ENCODE results near the gene FOSL1.
A peak's percentile ranks its signal among the peaks of the same experiment; 100 is the strongest.

FOSL1 gene

DNA sequence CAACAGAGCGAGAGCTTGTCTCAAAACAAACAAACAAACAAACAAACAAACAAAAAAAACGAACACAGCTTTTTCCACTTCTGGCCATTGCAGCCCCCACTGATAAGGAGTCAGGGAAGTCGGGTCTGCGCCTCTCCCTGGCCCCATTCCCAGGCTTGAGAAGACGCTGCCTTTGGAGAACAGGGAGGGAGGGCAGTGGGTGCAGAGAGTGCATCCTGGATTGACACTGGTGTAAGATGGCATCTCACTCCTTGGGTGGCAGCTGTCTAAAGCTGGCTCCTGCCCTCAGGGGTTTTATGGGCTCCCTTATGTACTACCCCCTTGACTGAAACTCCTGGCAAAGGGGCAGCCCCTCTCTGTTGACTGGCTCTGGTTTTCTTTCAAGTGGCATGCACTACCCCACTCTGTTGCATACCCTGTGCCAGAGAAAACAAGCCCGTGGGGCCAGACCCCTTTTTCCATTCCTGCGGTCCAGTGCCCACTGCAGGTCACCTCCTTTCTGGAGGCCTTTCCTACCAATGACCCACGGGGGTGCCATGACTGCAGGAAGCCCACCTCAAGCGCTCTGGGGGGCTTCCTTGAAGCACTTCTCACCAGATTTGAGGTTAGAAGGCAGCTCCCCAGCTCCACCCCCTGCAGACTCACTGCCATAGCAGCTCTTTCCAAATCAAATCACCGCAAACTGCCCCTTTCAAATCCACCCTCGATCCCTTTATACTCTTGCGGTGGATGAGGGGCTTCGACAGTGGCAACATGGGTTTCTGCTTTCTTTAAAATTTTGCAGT lies 31.8 kb upstream of the FOSL1 start:
- DNase-seq (ENCODE audit: low spot score) = no peak
- Mint-ChIP-seq H3K27me3 (ENCODE audit: low read depth) (no peaks in the 10 kb centered on the region), H3K4me3 (no peak overlapping the region), H3K36me3 (ENCODE audit: low read depth) (peaks cover 2% of the 10 kb centered on the region), H3K27ac (peak overlapping the region; percentile 75), H3K4me1 (ENCODE audit: low read depth) (peaks cover 27% of the 10 kb centered on the region), H3K9me3 (no peaks in the 10 kb centered on the region)

DNA sequence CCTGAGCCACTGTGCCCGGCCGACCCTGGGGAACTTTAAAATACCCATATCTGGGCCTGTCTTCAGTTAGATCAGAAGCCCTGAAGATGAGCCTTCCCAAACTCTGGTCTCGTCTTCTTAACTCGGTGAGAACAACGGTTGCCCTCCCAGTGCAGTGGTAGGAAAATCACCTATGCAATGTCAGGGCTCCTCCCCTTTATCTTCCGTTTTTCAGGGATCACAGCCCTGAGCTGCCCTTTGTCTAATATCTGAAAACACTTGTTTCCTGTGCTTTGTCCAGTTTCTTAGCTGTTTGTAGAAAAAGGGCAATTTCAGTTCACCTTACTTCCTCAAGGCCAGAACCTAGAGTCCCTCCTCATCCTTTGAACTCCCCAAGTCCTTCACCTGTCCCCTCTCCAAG lies 28.5 kb upstream of the FOSL1 start:
- H3K36me3 Mint-ChIP-seq (ENCODE audit: low read depth) = peaks cover 2% of the 10 kb centered on the region
- no peaks in the 10 kb centered on the region for H3K9me3 Mint-ChIP-seq
- peak overlapping the region; percentile 95 for H3K27ac Mint-ChIP-seq
- H3K27me3 Mint-ChIP-seq (ENCODE audit: low read depth) = no peaks in the 10 kb centered on the region
- H3K4me1 Mint-ChIP-seq (ENCODE audit: low read depth) = peaks cover 30% of the 10 kb centered on the region
- DNase-seq (ENCODE audit: low spot score) = no peak
- peak overlapping the region; percentile 80 for H3K4me3 Mint-ChIP-seq

DNA sequence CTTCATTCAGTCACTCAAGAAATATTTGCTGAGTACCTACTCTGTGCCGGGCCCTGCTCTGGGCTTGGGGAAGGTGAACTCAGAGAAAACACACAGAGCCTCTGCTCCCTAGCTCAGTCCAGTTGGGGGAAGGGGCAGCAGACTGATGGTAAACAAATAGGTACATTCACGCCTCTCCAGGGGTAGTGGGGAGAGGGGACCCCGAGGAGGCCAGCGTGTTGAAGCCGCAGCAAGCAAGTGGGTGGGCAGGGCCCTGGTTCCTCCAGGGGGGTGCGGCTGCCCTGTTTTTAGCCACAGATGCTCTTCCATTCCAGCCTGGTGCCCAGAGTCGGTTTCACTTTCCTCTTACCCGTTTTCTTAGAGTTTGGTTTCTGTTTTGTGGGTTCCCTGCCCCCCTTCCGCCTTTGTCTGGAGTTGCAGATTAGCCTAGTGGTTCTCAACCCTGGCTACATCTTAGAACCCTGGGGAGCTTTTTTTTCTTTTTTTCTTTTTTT lies 27.8 kb upstream of the FOSL1 start:
- Mint-ChIP-seq H3K4me1 (ENCODE audit: low read depth) (peaks cover 30% of the 10 kb centered on the region), H3K9me3 (no peaks in the 10 kb centered on the region), H3K36me3 (ENCODE audit: low read depth) (peaks cover 8% of the 10 kb centered on the region), H3K4me3 (peak overlapping the region; percentile 80), H3K27me3 (ENCODE audit: low read depth) (no peaks in the 10 kb centered on the region), H3K27ac (peak overlapping the region; percentile 95)
- peak; percentile 64 for DNase-seq (ENCODE audit: low spot score)

DNA sequence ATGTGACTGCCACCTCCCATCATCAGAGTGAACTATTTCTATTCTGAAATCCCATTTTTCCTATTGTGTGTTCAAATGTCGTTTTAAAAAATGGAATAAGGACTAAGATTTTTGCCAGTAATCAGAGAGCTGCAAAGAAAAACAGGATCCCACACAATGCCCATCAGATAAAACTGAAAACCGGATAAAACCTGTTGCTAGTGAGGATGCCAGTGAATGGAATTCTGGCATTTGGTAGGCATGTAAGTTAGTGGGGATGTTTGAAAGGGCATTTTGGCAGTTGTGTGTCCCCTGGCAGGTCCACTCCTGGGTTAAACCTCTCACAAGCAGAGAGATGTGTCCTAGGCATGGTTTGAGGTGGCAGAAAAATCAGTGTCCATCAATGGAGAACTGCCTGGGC lies 25.2 kb upstream of the FOSL1 start:
- DNase-seq (ENCODE audit: low spot score) = no peak
- H3K9me3 Mint-ChIP-seq = no peaks in the 10 kb centered on the region
- no peak overlapping the region for H3K4me3 Mint-ChIP-seq
- peaks cover 19% of the 10 kb centered on the region for H3K36me3 Mint-ChIP-seq (ENCODE audit: low read depth)
- peak overlapping the region; percentile 50 for H3K27ac Mint-ChIP-seq
- H3K4me1 Mint-ChIP-seq (ENCODE audit: low read depth) = peaks cover 27% of the 10 kb centered on the region
- no peaks in the 10 kb centered on the region for H3K27me3 Mint-ChIP-seq (ENCODE audit: low read depth)

DNA sequence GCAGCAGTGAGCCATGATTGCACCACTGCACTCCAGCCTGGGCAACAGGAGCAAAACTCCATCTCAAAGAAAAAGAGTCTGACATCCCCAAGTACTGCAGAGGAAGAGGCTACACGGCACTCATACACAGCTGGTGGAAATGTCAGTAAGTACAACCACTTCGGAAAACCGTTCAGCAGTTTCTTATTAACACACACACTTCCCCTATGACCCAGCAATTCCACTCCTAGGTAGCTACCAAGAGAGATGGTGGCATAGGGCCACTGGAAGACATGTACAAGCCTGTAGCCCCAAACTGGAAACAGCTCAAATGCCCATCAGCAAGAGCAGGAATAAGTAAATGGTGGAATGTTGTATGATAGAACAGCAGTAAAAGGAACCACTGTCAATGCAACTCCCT lies 22.4 kb upstream of the FOSL1 start:
- Mint-ChIP-seq H3K27me3 (ENCODE audit: low read depth) (no peaks in the 10 kb centered on the region), H3K4me3 (no peak overlapping the region), H3K36me3 (ENCODE audit: low read depth) (peaks cover 20% of the 10 kb centered on the region), H3K9me3 (no peaks in the 10 kb centered on the region), H3K27ac (no peak overlapping the region), H3K4me1 (ENCODE audit: low read depth) (peaks cover 11% of the 10 kb centered on the region)
- no peak for DNase-seq (ENCODE audit: low spot score)

DNA sequence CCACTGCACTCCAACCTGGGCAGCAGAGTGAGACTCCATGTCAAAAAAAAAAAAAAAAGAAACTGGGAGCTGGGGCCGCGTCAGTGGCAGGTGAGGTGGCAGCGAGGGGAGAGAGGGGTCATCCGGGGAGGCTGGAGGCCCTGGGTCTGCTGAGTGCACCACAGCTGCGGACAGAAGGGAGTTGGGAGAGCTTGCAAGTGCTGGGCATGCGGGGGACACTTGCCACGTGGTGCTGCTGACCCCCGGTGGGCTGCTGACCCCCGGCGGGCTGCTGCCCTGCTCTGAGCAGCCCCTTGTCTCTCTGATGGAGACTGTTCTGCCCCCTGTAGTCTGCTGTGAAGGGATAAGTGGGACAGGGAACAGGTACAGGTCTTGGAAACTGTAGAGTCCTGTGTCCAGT lies 21.7 kb upstream of the FOSL1 start:
- Mint-ChIP-seq H3K9me3 (no peaks in the 10 kb centered on the region), H3K27me3 (ENCODE audit: low read depth) (no peaks in the 10 kb centered on the region), H3K4me1 (ENCODE audit: low read depth) (peaks cover 10% of the 10 kb centered on the region), H3K36me3 (ENCODE audit: low read depth) (peaks cover 25% of the 10 kb centered on the region), H3K4me3 (peak overlapping the region; percentile 24), H3K27ac (peak overlapping the region; percentile 36)
- no peak for DNase-seq (ENCODE audit: low spot score)

DNA sequence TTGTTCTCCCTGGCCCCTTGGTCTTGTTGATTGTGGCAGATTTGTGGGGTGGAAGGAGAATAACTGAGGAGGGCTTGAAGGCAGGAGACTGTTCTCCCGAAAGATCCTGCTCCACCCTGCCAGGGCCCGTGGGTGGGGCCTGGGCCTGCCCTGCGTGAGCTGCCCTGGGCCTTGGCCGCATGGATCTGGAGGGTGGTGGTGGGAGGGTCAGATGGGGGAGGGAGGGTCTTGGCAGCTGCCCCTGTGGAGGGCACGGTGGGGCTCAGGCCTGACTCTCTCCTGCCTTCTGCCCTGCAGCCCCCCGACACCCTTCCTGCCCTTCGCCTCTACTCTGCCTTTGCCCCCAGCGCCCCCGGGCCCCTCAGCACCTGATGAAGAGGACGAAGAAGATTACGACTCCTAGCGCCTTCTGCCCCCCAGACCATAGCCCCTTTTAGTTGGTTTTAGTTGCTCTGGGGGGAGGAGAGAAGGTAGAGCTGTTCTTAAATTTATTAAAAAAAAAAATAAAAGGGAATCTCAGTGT lies 20.9 kb upstream of the FOSL1 start:
- no peaks in the 10 kb centered on the region for H3K9me3 Mint-ChIP-seq
- peak overlapping the region; percentile 91 for H3K4me3 Mint-ChIP-seq
- peak overlapping the region; percentile 31 for H3K27ac Mint-ChIP-seq
- peaks cover 28% of the 10 kb centered on the region for H3K36me3 Mint-ChIP-seq (ENCODE audit: low read depth)
- no peak for DNase-seq (ENCODE audit: low spot score)
- peaks cover 14% of the 10 kb centered on the region for H3K4me1 Mint-ChIP-seq (ENCODE audit: low read depth)
- no peaks in the 10 kb centered on the region for H3K27me3 Mint-ChIP-seq (ENCODE audit: low read depth)

DNA sequence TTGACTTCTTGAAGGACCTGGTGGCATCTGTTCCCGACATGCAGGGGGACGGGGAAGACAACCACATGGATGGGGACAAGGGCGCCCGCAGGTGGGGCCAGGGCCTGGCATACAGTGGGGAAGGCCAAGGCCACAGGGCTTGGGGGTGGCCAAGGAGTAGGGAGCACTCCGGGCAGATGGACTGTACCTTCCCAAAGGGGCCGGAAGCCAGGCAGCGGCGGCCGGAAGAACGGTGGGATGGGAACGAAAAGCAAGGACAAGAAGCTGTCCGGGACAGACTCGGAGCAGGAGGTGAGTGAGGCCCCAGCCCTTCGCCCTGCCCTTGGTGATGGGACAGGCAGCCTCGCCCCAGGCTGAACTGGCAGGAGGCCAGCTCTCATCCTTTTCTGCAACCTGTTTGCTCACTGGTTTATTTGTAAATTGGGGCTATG lies 20.2 kb upstream of the FOSL1 start:
- DNase-seq (ENCODE audit: low spot score) = no peak
- Mint-ChIP-seq H3K4me1 (ENCODE audit: low read depth) (peaks cover 14% of the 10 kb centered on the region), H3K27ac (peak overlapping the region; percentile 84), H3K9me3 (no peaks in the 10 kb centered on the region), H3K36me3 (ENCODE audit: low read depth) (peaks cover 28% of the 10 kb centered on the region), H3K27me3 (ENCODE audit: low read depth) (no peaks in the 10 kb centered on the region), H3K4me3 (peak overlapping the region; percentile 91)

DNA sequence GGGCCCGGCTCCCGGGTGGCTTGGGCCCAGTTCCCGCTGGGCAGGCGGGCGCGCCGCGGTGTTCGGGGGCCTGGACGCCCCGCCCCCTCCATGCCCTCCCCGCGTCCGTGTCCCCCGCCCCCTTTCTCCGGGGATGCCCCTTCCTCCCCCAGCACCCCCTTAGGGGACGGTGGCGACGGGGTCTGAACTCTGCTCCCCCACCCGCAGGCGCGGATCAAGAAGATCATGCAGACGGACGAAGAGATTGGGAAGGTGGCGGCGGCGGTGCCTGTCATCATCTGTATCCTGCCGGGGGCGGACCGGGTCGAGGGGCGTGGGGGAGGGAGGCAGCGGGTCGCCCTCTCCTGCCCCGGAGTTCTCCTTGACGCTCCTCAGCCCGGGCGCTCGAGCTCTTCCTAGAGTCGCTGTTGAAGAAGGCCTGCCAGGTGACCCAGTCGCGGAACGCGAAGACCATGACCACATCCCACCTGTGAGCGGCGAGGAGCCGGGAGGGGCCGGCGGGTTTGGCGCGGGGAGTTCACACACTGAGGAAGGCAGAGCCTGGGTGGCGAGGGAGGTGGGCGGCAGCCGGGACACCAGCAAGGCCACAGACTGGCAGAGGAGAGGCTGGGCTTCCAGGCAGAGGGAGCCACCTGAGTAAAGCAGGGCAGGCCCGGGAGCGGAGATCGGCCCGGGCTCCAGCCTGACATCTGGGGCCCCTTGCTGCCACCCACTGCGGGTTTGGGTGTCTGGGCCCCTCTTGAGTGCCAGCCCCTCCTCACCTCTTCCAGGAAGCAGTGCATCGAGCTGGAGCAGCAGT lies 19.6 kb upstream of the FOSL1 start:
- H3K27ac Mint-ChIP-seq = peak overlapping the region; percentile 84
- no peak for DNase-seq (ENCODE audit: low spot score)
- H3K4me3 Mint-ChIP-seq = peak overlapping the region; percentile 91
- peaks cover 14% of the 10 kb centered on the region for H3K4me1 Mint-ChIP-seq (ENCODE audit: low read depth)
- no peaks in the 10 kb centered on the region for H3K9me3 Mint-ChIP-seq
- H3K36me3 Mint-ChIP-seq (ENCODE audit: low read depth) = peaks cover 28% of the 10 kb centered on the region
- H3K27me3 Mint-ChIP-seq (ENCODE audit: low read depth) = no peaks in the 10 kb centered on the region

DNA sequence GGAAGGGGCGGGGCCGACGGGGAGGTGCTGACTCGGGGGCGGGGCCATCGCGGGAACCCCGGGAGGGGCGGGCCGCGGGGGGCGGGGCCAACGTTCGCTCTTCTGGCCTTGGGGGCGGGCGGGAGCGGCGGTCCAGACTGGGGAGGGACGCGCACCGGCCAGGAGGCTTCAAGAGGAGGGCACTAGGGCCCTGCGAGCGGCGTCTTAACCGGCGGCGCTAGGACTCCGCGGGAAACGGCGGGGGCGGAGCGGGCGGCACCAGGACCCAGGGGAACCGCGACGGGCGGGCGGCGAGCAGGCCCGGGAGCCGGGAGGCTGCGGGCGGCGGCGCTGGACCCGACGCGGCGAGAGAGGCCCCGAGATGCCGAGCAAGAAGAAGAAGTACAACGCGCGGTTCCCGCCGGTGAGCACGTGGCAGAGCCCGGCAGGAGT lies 19.0 kb upstream of the FOSL1 start, which contains the start of gene DRAP1:
TSS of gene DRAP1 (plus strand) at position 286 of the 432 bp plus-strand sequence. CDS start at position 362, 76 bp downstream.
- Mint-ChIP-seq H3K4me3 (peak within 1 kb of the TSS; percentile 91), H3K27me3 (ENCODE audit: low read depth) (no peaks in the 10 kb centered on the region), H3K36me3 (ENCODE audit: low read depth) (peaks cover 28% of the 10 kb centered on the region), H3K27ac (peak within 1 kb of the TSS; percentile 87), H3K9me3 (no peaks in the 10 kb centered on the region), H3K4me1 (ENCODE audit: low read depth) (peaks cover 14% of the 10 kb centered on the region)
- peak; percentile 99 for DNase-seq (ENCODE audit: low spot score)

DNA sequence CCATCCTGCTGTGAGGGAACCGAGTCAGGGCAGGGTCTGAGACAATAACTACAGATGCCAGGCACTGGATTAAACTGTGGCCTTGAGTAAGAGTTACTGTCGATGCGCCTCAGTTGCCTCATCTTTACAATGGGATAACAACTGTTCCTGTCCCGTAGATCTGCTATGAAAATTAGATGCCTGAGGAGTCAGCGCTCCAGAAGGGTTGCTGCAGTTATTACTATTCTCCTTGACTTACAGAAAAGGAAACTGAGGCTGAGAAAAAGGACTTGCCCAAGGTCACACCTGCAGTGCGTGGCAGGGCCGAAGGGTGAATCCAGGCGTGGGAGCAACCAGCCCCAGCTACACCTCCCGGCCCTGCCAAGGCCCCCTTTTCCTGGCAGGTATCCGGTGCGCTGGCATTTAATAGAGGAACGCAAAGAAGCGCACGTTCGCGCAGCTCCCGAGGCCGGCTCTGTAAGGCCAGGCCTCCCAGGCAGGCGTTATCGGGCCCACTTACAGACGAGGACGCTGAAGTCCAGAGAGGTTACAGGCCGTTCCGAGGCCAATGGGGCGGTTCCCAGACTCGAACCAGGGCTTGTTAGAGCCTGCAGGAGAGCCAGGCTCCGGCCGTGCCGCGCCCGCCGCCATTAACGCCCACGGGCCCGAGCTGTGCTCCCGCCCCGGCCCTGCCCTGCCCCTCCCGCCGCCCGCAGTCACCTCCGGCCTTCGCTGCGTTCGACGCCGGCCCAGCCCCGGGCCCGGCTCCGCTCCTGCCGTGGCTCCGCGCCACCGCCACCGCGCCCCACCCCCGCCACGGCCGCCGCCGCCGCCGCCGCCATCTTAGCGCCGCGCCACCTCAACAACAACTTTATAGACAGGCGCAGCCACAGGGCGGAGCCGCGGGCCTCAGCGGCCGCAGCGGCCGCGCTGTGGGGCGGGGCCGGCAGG lies 18.3 kb upstream of the FOSL1 start, which contains the start of gene C11orf68:
TSS of gene C11orf68 (minus strand) at position 852 of the 930 bp plus-strand sequence. CDS start at position 821, 31 bp downstream.
- no peaks in the 10 kb centered on the region for H3K27me3 Mint-ChIP-seq (ENCODE audit: low read depth)
- no peak for DNase-seq (ENCODE audit: low spot score)
- H3K9me3 Mint-ChIP-seq = no peaks in the 10 kb centered on the region
- peak within 1 kb of the TSS; percentile 91 for H3K4me3 Mint-ChIP-seq
- H3K36me3 Mint-ChIP-seq (ENCODE audit: low read depth) = peaks cover 26% of the 10 kb centered on the region
- peak within 1 kb of the TSS; percentile 87 for H3K27ac Mint-ChIP-seq
- peaks cover 14% of the 10 kb centered on the region for H3K4me1 Mint-ChIP-seq (ENCODE audit: low read depth)

DNA sequence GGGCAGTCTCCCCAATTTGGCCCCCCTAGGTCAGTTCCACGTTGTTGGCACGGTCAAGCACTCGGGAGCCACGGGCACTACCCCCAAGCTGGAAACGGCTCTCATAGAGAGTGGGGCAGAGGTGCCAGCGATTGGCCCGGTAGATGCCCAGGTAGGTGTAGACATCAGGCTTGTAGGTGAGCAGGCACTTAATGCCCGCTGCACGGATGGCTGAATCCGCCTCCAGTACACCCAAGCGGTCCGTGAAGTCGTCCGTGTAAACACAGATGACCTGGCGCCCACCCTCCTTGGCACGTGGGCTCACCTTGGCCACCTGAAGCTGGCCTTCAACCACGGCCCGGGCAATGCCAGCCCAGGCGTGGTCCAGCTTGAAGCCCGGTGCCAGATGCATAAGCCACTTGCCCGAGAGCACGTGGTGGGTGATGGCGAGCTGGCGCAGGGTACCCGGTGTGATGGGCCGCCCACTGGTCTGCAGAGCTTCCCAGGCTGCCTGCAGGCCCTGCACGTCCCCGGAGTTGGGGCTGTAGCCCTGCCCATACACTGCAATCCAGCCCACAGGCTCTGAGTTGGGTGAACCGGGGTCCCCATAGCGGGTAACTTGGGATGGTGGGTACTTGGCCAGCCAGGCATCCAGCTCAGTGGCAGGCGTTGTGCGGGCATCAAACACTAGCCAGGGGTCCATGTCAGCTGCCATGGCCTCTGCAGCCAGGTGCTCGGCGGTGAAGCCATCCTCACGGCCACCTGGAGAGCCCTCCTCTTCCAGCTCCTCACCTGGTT lies 17.4 kb upstream of the FOSL1 start:
- H3K4me1 Mint-ChIP-seq (ENCODE audit: low read depth) = peaks cover 11% of the 10 kb centered on the region
- peak overlapping the region; percentile 87 for H3K4me3 Mint-ChIP-seq

More for the DNA sequence above, 17.4 kb upstream of the FOSL1 start:
- no peaks in the 10 kb centered on the region for H3K9me3 Mint-ChIP-seq
- no peaks in the 10 kb centered on the region for H3K27me3 Mint-ChIP-seq (ENCODE audit: low read depth)
- DNase-seq (ENCODE audit: low spot score) = no peak
- H3K27ac Mint-ChIP-seq = peak overlapping the region; percentile 15
- peaks cover 18% of the 10 kb centered on the region for H3K36me3 Mint-ChIP-seq (ENCODE audit: low read depth)
